Upper lobe of left lung (tissue), 4 donors: ENCODE results near the gene CREBRF.

Experiments used
- EP300 ChIP-seq, 4 donors: sonication (generic); formaldehyde crosslinking; IDR thresholded peaks; one replicate each; pipeline ENCODE4 v1.5.1; 2017; ENCODE audit warnings: antibody characterized with exemption in 4 of 4, control low read depth in 2 of 4
- POLR2A ChIP-seq, 4 donors: fragments of 450-650 bp; IDR thresholded peaks; one replicate each; pipeline ENCODE4 v1.5.1; 2016 to 2017; ENCODE audit warnings: antibody characterized with exemption in 4 of 4, mild to moderate bottlenecking in 2 of 4
- TF ChIP-seq, protein P1 (sequence below), 6 experiments: fragments of 450-650 bp in 4 of 6; fragments of 200-600 bp in 2 of 6; sonication (generic) in 2 of 6; IDR thresholded peaks; one replicate each; pipeline ENCODE4 v1.5.1; 2016 to 2019; ENCODE audit warnings: antibody characterized with exemption in 6 of 6

DNA sequence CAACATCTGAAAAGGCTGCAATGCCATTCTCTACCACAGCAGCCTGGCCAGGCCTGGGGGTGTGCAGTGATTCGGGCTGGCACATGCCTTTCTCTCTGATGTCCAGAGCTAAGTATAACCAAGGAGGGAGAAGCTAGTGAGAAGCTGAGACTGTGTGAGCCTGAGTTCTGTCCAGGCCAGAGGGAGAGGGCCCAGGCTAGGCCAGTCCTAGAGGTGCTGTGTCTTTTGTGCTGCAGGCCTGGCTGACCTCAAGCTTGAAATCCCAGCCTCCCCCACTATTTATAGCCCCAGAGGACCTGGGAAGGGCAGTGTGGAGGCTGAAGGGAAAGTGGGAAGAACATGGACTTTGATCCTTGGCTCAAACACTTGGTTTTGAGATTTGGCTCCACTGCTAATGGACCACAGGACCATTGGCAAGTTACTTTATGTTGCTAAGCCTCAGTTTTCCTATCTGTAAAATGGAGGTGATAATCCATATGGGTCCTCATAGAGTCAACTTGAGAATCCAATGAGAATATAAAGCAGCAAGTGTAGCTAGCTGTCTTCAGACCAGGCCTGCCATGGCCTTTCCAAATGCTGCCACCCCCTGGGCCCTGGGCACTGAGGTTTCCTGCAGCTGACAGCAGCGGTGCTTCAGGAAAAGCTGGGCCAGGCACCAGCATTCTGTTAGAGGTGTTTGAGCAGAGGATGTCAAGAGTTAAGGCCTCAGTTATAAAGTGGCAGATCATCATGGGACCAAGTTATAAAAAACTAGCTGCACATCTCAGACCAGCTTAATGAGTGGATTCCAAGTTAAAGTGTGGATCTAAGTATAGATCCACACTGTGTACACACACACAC is 109.2 kb downstream of the CREBRF start:
- TF ChIP-seq, protein P1, sequence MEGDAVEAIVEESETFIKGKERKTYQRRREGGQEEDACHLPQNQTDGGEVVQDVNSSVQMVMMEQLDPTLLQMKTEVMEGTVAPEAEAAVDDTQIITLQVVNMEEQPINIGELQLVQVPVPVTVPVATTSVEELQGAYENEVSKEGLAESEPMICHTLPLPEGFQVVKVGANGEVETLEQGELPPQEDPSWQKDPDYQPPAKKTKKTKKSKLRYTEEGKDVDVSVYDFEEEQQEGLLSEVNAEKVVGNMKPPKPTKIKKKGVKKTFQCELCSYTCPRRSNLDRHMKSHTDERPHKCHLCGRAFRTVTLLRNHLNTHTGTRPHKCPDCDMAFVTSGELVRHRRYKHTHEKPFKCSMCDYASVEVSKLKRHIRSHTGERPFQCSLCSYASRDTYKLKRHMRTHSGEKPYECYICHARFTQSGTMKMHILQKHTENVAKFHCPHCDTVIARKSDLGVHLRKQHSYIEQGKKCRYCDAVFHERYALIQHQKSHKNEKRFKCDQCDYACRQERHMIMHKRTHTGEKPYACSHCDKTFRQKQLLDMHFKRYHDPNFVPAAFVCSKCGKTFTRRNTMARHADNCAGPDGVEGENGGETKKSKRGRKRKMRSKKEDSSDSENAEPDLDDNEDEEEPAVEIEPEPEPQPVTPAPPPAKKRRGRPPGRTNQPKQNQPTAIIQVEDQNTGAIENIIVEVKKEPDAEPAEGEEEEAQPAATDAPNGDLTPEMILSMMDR (IDR thresholded peaks at IDR 0.05): no peak
- TF ChIP-seq EP300 (IDR thresholded peaks at IDR 0.05): no peak
- no peak for TF ChIP-seq POLR2A (IDR thresholded peaks at IDR 0.05)
